Ascending aorta (tissue), 2 donors: ENCODE measurements around the gene FANCC. TPM values are rescaled to one million over a fixed set of nuclear protein-coding genes. Genes with fewer than 3 reads are reported as not detected.

Source experiments
- DNase-seq, 2 donors: peaks; one replicate each; pipeline ENCODE4 v3.0.0-alpha.2; 2019; ENCODE audit warnings: low spot score in 2 of 2
- H3K27ac ChIP-seq, 2 donors: fragments of 200-600 bp; sonication (generic); one replicate each; pipeline ENCODE4 v1.5.1; 2016 to 2017; ENCODE audit warnings: mild to moderate bottlenecking in 1 of 2
- H3K27me3 ChIP-seq: fragments of 200-600 bp; sonication (generic); one replicate; pipeline ENCODE4 v1.5.1; 2017
- H3K36me3 ChIP-seq, 2 donors: fragments of 200-600 bp; sonication (generic); one replicate each; pipeline ENCODE4 v1.5.1; 2016
- H3K4me1 ChIP-seq, 2 donors: fragments of 200-600 bp; sonication (generic); one replicate each; pipeline ENCODE4 v1.5.1; 2016 to 2017; ENCODE audit warnings: mild to moderate bottlenecking in 1 of 2
- H3K4me3 ChIP-seq, 2 donors: fragments of 200-600 bp; sonication (generic); one replicate each; pipeline ENCODE4 v1.5.1; 2016 to 2017; ENCODE audit warnings: mild to moderate bottlenecking in 1 of 2
- H3K9me3 ChIP-seq, 2 donors: fragments of 200-600 bp; sonication (generic); one replicate each; pipeline ENCODE4 v1.5.1; 2016
- intact Hi-C: fragments of 100-400 bp; cut with DNase I; formaldehyde crosslinking; loops from one replicate; pipeline ENCODE4 v1.15.1; 2023
- total RNA-seq: library from RNA; depleted of rRNA; stranded (reverse); fragments of >200 nt; gene quantifications from one replicate; pipeline ENCODE4 v1.1.0, GENCODE V29; 2016
- TF ChIP-seq, protein P1 (sequence below), 3 experiments: fragments of 200-600 bp in 2 of 3; fragments of 450-650 bp in 1 of 3; sonication (generic) in 2 of 3; IDR thresholded peaks; one replicate each; pipeline ENCODE4 v1.5.1; 2016 to 2019; ENCODE audit warnings: antibody characterized with exemption in 3 of 3, mild to moderate bottlenecking in 1 of 3, moderate library complexity in 1 of 3

The FANCC gene
- total RNA-seq, 1 donor from 2014 or later: 0.64 TPM

DNA sequence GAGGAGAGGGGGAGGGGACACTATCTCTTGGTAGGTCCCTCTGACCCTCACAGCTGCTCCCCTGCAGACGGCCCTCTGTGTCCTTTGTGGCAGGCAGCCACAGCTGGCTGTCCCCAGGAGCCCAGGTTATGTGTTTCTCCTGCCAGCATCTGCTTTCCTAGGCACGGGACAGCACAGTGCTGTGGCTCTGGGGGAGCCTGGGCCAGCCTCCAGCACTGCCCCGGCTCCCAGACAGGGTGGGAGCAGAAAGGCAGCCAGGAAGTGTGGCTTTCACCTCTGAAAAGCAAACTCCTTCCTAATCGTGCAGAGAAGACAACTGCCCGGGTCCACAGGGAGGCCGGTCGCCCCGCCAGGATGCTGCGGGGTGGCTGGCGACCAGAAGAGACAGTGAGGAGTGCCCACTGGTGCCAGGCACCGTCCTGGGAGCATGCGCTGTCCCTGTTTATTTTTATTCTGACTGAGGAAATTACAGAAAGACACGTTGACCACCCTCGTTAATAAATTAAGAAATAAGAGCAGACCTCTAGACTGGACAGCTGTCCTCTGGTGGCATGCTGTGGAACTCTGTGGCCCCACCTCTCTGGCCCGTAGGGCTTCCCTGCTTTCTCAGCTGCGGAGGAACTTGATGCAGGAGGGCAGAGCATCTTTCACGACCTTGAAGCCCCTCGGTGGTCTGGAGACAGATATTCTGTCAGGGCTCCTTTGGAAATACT, 240.3 kb downstream of the FANCC start:
- DNase-seq: peak in 1 of 2 donors; percentile 62

DNA sequence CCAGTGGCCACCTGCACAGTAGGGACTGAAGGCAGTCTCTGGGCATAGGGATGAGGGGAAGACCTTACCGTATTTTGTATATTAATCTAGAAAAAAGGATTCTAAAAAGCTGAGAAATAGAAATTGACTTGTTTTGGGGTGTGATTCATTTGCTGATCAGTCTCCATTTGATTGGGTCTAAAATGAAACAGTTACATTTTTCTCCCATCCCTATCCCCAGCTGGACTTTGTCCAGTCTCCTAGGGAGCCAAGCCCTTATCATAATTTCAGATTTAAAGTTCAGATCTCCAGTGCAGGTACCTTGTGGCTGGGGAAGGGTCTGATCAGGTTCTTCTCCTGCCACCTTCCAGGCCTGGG, 240.8 kb downstream of the FANCC start:
- intact Hi-C loops: loop anchor here (5.0 kb wide), 1 partner anchor 409 kb away; no protein-coding TSS in a partner anchor

More for the DNA sequence above, 240.3 kb downstream of the FANCC start:
- peak overlapping the region; percentile 1 to 47 for H3K4me3 ChIP-seq
- peaks cover 41 to 91% of the 10 kb centered on the region in 2 donors for H3K4me1 ChIP-seq
- peaks cover 14 to 41% of the 10 kb centered on the region in 2 donors for H3K36me3 ChIP-seq
- TF ChIP-seq, protein P1, sequence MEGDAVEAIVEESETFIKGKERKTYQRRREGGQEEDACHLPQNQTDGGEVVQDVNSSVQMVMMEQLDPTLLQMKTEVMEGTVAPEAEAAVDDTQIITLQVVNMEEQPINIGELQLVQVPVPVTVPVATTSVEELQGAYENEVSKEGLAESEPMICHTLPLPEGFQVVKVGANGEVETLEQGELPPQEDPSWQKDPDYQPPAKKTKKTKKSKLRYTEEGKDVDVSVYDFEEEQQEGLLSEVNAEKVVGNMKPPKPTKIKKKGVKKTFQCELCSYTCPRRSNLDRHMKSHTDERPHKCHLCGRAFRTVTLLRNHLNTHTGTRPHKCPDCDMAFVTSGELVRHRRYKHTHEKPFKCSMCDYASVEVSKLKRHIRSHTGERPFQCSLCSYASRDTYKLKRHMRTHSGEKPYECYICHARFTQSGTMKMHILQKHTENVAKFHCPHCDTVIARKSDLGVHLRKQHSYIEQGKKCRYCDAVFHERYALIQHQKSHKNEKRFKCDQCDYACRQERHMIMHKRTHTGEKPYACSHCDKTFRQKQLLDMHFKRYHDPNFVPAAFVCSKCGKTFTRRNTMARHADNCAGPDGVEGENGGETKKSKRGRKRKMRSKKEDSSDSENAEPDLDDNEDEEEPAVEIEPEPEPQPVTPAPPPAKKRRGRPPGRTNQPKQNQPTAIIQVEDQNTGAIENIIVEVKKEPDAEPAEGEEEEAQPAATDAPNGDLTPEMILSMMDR (IDR thresholded peaks at IDR 0.05): peak in 2 of 3 experiments; percentile 6 to 27
- no peaks in the 10 kb centered on the region for H3K9me3 ChIP-seq
- no peaks in the 10 kb centered on the region for H3K27me3 ChIP-seq
- intact Hi-C loops: loop anchor here (5.0 kb wide), 1 partner anchor 410 kb away; no protein-coding TSS in a partner anchor
- H3K27ac ChIP-seq: peak overlapping the region; percentile 84 to 95

DNA sequence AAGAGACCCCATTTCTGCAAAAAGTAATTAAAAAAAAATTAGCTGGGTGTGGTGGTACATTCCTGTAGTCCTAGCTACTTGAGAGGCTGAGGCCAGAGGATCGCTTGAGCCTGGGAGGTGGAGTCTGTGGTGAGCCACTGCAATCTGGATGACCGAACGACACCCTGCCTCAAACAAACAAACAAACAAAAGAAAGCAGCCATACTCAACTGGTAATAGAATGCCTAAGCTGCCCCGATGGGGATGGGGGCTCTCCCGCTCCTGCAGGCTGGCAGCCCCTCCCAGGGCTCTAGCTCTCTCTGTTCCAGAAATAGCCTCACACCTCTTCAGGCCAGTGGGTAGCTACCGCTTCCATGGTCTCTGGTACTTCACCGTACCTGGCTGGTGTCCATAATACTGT, 241.8 kb downstream of the FANCC start:
- TF ChIP-seq, protein P1 (IDR thresholded peaks at IDR 0.05): no peak
- peaks cover 47 to 95% of the 10 kb centered on the region in 2 donors for H3K4me1 ChIP-seq
- peak overlapping the region; percentile 84 to 95 for H3K27ac ChIP-seq
- intact Hi-C loops: loop anchor here (5.0 kb wide), 1 partner anchor 408 kb away; no protein-coding TSS in a partner anchor
- H3K9me3 ChIP-seq: no peaks in the 10 kb centered on the region
- H3K27me3 ChIP-seq: no peaks in the 10 kb centered on the region
- H3K36me3 ChIP-seq: peaks cover 8 to 28% of the 10 kb centered on the region in 2 donors
- H3K4me3 ChIP-seq: no peak overlapping the region
- DNase-seq: no peak

More for the DNA sequence above, 240.8 kb downstream of the FANCC start:
- TF ChIP-seq, protein P1 (IDR thresholded peaks at IDR 0.05): no peak
- no peaks in the 10 kb centered on the region for H3K27me3 ChIP-seq
- peaks cover 8 to 36% of the 10 kb centered on the region in 2 donors for H3K36me3 ChIP-seq
- no peak for DNase-seq
- H3K4me3 ChIP-seq: peak overlapping the region in 1 of 2 donors; percentile 47
- H3K9me3 ChIP-seq: no peaks in the 10 kb centered on the region
- peak overlapping the region; percentile 84 to 95 for H3K27ac ChIP-seq
- peaks cover 46 to 91% of the 10 kb centered on the region in 2 donors for H3K4me1 ChIP-seq

DNA sequence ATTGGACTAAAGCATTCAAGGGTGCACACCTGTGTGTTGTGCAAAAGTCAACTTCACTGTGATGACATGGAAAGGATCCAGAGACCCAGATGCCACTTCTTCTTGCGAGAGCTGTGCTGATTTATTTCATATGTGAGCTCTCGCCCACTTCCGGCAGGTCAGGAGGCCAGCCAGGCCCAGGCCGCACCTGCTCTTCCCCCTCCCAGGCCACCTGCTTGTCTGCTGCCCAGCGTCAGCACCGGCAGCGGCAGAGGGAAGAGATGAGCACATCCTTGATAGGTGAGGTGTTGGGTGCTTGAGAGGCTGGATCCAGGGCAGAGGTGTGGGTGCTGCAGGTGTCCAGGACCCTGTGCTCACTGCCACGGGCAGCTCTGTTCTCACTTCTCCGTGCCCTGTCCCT, 242.9 kb downstream of the FANCC start:
- Histone ChIP-seq H3K36me3 (peaks cover 12 to 34% of the 10 kb centered on the region in 2 donors), H3K9me3 (no peaks in the 10 kb centered on the region), H3K4me1 (peaks cover 54 to 97% of the 10 kb centered on the region in 2 donors), H3K4me3 (peak overlapping the region in 1 of 2 donors; percentile 33), H3K27ac (peak overlapping the region; percentile 84 to 95), H3K27me3 (no peaks in the 10 kb centered on the region)
- intact Hi-C loops: loop anchor here (5.0 kb wide), 1 partner anchor 407 kb away; no protein-coding TSS in a partner anchor
- DNase-seq: peak in 1 of 2 donors; percentile 61
- TF ChIP-seq, protein P1 (IDR thresholded peaks at IDR 0.05): no peak

DNA sequence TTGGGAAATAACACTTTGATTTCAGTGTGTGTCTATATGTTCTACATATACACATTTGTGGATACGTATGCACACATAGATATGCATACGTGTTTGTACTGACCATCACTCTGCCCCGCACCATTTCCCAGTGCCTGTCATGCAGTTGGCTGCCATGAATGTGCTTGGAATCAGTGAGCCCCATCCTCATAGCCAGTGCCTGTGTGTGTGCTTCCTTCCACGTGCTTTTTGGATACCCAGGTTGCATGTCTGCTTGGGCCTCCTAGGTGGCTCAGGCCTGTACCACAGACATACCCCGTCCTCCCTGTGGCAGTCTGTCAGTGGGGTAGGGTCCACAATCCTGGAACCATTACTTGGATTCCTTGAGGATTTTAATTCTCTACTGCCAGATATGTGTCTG, 243.6 kb downstream of the FANCC start:
- DNase-seq: peak in 1 of 2 donors; percentile 62
- H3K4me1 ChIP-seq: peaks cover 53 to 97% of the 10 kb centered on the region in 2 donors
- intact Hi-C loops: no loop called here
- peak overlapping the region in 1 of 2 donors; percentile 33 for H3K4me3 ChIP-seq
- H3K27me3 ChIP-seq: no peaks in the 10 kb centered on the region
- H3K27ac ChIP-seq: peak overlapping the region; percentile 84 to 95
- H3K36me3 ChIP-seq: peaks cover 12 to 41% of the 10 kb centered on the region in 2 donors
- H3K9me3 ChIP-seq: no peaks in the 10 kb centered on the region
- TF ChIP-seq, protein P1 (IDR thresholded peaks at IDR 0.05): no peak
